ENCODE measurements around the gene PGAP3.
"Not testable (repeated sequence)": the region's sequence is repeated elsewhere in the genome, so short reads cannot be mapped to it uniquely, and the experiment has no call there.

The PGAP3 gene

DNA sequence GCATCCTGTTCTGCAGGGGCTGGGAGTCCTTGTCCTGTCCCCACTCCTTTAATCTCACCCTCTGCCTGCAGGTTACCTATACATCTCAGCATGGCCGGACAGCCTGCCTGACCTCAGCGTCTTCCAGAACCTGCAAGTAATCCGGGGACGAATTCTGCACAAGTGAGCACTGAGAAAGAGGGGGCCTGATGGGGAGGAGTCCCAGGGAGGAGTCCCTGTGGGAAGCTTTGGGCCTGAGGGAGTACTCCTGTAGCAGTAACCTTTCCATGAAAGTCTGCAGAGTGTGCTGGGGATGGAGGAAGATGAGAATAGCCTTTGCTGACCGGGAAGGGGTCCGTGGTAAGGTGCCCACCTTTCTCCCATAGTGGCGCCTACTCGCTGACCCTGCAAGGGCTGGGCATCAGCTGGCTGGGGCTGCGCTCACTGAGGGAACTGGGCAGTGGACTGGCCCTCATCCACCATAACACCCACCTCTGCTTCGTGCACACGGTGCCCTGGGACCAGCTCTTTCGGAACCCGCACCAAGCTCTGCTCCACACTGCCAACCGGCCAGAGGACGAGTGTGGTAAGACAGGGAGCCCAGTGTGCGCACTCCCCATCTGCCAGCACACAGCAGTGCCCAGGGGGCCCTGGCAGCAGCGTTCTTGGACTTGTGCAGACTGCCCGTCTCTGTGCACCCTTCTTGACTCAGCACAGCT is 27.7 kb upstream of the PGAP3 start:
- no peak for DNase-seq (ENCODE audit: low read depth in 3 of 3)

DNA sequence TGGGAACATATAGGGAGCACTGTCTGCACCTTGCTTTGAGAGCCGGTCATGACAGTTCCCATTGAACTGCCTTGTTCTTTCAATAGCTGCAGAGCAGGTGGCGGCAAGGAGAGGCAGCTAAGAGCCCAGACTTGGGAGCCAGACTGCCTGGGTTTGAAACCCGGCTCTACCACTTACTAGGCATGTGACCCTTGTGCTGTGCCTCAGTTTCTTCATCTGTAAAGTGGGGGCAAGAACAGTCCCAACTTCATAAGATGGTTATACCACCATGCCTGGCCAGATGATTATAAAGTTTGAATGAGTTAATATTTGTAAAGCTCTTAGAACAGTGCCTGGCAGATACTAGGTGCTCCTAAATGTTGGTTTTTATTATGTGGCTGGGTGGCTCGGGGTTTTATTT is 26.4 kb upstream of the PGAP3 start:
- no peak for DNase-seq (ENCODE audit: low read depth in 3 of 3)

DNA sequence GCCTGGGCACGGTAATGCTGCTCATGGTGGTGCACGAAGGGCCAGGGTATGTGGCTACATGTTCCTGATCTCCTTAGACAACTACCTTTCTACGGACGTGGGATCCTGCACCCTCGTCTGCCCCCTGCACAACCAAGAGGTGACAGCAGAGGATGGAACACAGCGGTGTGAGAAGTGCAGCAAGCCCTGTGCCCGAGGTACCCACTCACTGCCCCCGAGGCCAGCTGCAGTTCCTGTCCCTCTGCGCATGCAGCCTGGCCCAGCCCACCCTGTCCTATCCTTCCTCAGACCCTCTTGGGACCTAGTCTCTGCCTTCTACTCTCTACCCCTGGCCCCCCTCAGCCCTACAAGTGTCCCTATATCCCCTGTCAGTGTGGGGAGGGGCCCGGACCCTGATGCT is 24.0 kb upstream of the PGAP3 start:
- DNase-seq (ENCODE audit: low read depth in 3 of 3): no peak

DNA sequence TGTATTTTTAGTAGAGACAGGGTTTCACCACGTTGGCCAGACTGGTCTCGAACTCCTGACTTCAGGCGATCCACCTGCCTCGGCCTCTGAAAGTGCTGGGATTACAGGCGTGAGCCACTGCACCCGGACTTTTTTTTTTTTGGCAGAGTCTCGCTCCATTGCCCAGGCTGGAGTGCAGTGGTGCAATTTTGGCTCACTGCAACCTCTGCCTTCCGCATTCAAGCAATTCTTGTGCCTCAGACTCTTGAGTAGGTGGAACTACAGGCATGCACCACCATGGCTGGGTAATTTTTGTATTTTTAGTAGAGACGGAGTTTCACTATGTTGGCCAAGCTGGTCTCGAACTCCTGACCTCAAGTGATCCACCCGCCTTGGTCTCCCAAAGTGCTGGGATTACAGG is 23.2 kb upstream of the PGAP3 start:
- not testable (repeated sequence) for DNase-seq (ENCODE audit: low read depth in 3 of 3)

DNA sequence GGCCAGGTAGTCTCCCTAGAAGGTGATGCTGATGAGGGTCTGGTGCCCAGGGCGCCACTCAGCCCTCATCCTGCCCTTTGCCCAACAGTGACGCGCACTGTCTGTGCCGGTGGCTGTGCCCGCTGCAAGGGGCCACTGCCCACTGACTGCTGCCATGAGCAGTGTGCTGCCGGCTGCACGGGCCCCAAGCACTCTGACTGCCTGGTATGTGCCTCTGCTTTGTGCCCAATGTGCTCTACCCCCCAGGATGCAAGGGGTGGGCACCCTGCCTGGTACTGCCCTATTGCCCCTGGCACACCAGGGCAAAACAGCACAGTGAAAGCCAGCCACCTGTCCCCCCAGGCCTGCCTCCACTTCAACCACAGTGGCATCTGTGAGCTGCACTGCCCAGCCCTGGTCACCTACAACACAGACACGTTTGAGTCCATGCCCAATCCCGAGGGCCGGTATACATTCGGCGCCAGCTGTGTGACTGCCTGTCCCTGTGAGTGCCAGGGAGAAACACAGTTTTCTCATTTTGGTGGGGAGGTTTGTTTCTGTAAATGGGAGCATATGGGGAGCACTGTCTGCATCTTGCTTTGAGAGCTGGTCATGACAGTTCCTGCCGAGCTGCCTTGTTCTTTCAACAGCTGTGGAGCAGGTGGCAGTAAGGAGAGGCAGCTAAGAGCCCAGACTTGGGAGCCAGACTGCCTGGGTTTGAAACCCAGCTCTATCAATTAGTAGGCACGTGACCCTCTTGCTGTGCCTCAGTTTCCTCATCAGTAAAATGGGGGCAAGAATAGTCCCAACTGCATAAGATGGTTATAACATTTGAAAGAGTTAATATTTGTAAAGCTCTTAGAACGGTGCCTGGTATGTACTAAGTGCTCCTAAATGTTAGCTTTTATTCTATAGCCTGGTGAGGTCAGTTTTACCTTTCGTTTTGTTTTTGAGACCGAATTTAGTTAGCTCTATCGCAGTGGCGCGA is 22.4 kb upstream of the PGAP3 start:
- no peak for DNase-seq (ENCODE audit: low read depth in 3 of 3)

DNA sequence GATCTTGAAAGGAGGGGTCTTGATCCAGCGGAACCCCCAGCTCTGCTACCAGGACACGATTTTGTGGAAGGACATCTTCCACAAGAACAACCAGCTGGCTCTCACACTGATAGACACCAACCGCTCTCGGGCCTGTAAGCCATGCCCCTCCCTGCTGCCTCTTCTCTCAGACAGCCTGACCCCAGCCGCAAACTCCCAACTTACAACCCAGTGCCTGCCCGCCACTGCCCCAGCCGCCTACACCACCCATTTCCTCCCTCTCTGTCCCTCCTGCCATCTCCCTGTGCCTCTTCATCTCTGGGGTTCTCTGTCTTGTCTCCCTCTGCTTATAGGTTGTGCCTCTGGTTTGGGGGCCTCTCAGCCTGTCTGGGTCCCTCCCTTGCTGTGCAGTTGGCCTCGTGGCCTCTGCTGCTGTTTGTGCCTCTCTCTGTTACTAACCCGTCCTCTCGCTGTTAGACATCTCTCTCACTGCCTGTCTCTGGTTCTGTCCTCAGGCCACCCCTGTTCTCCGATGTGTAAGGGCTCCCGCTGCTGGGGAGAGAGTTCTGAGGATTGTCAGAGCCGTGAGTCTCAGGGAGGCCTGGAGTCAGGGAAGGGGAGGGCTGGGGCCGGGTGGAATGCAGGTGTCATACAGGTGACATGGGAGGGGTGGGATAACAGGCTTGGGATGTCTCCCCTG is 21.6 kb upstream of the PGAP3 start:
- DNase-seq (ENCODE audit: low read depth in 3 of 3): no peak

DNA sequence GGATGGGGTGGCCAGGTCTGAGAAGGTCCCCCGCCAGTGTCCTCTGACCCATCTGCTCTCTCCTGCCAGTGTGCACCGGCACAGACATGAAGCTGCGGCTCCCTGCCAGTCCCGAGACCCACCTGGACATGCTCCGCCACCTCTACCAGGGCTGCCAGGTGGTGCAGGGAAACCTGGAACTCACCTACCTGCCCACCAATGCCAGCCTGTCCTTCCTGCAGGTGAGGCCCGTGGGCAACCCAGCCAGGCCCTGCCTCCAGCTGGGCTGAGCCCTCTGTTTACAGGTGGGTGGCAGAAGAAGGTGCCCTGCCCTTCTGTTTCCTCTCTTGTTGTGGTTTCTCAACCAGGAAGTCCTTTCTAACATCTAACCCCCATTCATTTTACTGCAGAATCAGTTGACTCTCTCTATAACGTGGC is 19.1 kb upstream of the PGAP3 start:
- DNase-seq (ENCODE audit: low read depth in 3 of 3): no peak

DNA sequence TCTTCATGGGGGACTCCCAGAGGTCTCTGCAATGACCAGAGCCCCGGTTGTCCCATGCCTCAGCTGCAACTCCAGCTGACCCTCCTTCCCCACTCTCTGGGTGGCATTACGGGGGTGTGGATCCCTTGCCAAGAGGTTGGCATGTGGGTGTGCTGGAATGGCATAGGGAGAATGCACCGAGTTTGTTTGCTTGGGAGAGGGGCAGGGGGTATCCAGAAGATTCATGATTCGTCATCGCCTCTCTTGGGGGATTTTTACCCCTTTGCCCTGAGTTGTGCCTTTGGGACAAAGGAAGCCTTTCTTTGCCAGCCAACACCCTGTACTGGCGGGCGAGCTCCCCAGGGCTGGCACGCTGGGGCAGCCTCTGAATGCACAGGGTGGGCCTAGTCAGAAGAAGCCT is 18.5 kb upstream of the PGAP3 start:
- no peak for DNase-seq (ENCODE audit: low read depth in 3 of 3)

DNA sequence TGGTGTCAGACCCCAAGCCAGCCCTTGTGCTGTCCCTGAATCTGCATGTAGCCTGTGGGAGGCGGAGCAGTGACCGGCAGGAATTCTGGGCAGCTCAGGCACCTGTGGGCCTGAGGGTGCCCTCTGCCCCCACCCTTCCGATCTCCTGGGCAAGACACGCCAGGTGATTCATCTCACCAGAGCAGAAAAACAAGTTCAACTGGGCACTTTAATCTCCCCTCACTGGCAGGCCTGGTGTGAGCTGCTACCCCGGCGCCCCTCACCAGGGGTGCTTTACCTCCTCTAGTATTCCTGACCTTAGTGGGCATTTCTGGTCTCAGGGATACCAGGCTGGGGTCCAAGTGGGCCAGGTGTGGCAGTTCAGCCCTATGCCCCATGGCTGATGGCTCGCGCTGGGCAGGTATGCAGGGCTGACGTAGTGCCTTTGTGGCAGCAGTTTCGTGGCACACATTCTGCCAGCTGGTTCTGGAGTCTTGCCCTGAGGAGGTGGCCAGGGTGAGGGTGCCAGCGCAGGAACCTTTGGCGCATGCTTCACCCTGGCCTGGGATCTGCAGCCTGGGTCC is 18.0 kb upstream of the PGAP3 start:
- no peak for DNase-seq (ENCODE audit: low read depth in 3 of 3)

DNA sequence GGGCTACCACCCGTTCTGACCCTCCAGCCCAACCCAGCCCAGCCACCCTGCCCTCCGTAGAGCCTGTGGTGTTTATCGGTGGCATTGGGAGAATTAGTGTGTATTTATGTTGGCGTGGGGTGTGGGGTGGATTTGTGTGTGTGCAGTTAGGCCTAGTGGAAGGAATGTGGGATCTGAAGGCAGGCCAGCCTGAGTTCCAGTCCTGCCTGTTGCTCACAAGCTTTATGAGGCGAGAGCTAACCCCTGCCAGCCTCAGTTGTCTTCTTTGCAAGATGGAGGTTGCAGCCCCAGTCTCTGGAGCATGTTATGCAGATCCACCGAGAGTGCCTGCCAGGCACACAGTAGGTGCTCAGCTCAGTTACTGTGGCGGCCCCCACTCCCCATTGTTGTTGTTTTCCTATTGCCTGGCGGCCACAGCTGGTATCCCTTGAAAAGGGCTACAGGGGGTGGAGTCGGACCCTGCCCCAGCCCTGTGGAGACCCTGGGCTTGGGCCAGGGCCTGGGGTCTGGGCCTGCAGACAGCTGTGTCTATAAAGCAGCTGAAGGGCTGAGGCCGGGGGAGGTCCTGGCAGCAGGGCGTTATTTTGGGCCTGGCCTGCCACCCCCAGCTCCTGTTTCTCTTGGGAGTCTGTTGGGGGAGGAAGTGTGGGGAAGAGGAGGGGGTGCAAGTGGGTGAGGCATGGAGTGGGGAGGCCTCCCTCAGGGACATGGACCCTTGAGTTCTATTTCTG is 17.1 kb upstream of the PGAP3 start:
- no peak for DNase-seq (ENCODE audit: low read depth in 3 of 3)

DNA sequence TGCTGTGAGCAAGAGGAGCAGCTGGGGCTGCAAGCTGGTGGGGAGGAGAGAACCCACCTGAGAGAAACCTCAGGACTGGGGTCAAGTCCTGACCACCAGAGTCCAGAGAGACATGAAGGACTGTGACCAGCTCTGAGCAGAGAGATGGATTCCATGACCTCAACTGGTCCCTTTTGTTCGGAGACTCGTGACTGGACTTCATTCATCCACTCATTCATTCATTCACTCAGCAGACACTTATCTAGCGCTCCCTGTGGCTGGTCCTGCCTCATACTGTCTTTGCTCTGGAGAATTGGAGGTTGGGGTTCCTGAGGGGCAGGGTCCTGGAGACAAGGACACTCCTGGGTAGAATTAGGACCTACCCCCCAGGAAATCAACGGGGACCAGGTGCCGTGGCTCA is 16.1 kb upstream of the PGAP3 start:
- no peak for DNase-seq (ENCODE audit: low read depth in 3 of 3)

DNA sequence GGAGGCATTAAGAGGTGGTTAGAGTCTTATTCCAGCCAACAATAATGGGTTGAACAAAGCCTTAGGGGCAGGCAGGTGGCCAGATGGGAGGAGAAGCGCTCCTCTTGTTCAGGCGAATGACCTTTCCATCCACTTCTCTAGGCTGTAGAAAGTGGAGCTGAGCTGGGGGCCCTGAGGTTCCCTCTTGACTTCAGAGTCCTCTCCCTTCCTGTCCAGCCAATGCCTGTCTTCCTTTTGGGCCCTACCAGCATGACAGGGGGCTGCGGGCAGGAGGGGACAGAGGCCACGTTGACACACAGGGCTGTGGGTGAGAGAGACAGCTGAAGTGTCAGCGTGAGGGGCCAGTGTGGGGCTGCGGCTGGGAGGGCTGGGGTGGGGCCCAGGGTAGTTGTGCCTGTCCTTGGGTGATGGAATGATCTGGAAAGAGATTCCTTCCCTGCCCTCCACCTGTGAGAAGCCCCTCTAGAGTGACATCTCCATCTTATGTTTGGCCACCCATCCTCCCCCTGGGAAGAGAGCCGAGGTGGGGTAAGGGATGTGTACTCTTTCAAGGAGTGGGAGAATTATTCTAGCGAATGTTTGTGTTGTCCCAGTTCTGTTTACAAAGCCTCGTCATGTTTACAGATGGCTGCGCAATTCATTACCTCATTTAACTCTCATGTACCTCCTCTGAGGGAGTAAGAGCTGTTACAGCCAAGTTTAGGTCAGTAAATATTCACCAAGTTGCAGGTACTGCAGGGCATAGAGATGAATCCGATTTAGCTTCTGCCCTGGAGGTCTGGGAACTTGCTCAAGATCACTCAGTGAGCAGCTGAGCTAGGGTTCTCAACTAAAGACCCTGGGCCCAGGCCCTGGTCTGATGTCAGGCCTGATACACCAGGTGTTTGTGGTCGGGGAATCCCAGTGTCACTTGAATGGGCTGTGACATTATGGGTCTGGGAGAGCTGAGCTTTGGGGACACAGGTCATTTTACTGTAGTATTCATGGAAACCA is 15.3 kb upstream of the PGAP3 start:
- DNase-seq (ENCODE audit: low read depth in 3 of 3): no peak

DNA sequence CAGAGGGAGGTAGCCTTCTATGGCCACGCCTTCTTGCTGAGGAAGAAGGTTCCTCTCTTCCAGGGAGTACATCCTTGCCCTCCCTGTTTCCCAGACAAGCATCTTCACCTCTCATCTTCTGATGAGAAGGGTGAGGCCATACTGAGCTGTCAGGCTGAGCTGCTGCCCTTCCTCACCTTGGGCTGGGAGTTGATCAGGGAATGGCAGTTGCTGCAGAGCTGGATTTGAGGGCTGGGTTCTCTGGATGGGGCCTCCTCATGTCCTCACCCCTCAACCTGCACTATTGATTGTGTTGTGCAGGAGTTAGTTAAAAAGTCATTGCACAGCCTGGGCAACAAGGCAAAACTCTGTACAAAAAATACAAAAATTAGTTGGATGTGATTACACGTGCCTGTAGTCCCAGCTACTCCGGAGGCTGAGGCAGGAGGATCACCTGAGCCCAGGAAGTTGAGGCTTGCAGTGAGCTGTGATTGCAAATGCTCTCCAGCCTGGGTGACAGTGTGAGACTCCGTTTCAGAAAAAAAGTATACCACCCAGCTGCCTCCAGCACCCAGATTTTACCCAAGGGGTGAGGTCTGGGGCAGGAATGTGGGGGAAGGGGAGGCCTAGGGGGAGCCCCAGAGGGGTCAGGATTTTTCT is 14.0 kb upstream of the PGAP3 start:
- DNase-seq (ENCODE audit: low read depth in 3 of 3): no peak

DNA sequence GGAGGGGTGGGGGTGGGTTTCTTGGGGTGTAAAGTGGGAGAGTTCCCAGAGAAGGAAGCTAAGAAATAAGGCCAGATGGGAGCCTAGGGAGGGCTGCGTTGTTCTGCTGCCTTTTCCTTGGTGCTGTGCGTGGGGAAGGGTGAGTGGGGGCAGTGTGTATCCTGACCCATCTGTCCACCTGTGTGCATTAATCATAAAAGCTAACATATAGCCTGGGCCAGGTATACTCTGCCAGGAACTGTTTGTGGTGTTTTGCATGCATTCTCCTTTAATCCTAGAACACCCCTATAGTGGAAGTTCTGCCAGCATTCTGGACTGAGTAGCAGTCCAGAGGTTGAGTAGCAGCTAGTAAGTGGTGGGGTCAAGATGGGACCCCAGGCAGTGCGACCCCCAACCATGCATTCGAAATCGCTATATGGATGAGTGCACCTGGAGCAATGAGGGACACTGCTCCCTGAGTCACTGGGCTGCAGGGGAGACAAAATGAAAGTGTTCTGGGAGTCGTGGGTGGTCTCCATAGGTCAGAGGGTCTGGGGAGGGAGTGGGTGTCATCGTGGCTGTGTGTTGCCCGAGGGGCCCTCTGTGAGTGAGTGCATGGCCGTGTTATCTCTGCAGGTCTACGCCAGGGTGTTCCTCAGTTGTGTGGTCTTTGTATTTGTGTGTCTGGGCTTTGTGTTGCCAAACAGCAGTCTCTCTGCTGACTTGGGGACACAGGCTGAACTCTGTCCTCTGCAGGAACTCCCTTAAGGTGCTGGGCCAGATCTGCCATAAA is 13.3 kb upstream of the PGAP3 start:
- DNase-seq (ENCODE audit: low read depth in 3 of 3): no peak

DNA sequence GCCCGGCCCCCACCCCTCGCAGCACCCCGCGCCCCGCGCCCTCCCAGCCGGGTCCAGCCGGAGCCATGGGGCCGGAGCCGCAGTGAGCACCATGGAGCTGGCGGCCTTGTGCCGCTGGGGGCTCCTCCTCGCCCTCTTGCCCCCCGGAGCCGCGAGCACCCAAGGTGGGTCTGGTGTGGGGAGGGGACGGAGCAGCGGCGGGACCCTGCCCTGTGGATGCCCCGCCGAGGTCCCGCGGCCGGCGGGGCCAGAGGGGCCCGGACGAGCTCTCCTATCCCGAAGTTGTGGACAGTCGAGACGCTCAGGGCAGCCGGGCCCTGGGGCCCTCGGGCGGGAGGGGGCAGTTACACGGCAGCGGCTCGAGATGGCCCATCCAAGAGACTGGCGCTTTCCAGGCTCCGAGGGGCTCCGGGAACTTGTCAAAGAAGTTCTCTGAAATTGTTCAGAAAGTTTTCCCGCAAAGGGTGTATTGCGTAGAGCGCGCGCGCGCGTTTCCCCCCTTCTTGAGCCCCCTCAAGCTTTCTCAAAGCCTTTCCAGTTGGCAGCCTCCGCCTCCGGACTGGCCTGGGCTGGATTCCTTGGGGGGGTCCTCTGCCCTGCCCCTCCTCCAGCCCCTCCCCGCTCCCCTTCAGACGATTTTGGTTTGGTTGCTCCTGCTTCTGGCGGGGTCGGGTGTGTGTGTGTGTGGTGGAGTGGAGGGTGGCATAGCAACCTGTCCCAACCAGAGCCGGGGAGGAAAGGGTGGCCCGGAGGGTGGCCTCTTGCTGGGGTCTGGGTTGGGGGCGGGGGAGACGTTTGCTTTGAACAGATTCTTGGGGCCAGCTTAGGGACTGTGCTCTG is 12.5 kb upstream of the PGAP3 start:
- DNase-seq (ENCODE audit: low read depth in 3 of 3): no peak

DNA sequence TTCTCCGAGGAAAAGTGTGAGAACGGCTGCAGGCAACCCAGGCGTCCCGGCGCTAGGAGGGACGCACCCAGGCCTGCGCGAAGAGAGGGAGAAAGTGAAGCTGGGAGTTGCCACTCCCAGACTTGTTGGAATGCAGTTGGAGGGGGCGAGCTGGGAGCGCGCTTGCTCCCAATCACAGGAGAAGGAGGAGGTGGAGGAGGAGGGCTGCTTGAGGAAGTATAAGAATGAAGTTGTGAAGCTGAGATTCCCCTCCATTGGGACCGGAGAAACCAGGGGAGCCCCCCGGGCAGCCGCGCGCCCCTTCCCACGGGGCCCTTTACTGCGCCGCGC is 11.9 kb upstream of the PGAP3 start, which contains the start of gene ERBB2:
Gene ERBB2 (plus strand): TSS at position 247 of the 330 bp plus-strand sequence. CDS start 175 bp downstream, outside the sequence.
- no peak for DNase-seq (ENCODE audit: low read depth in 3 of 3)

DNA sequence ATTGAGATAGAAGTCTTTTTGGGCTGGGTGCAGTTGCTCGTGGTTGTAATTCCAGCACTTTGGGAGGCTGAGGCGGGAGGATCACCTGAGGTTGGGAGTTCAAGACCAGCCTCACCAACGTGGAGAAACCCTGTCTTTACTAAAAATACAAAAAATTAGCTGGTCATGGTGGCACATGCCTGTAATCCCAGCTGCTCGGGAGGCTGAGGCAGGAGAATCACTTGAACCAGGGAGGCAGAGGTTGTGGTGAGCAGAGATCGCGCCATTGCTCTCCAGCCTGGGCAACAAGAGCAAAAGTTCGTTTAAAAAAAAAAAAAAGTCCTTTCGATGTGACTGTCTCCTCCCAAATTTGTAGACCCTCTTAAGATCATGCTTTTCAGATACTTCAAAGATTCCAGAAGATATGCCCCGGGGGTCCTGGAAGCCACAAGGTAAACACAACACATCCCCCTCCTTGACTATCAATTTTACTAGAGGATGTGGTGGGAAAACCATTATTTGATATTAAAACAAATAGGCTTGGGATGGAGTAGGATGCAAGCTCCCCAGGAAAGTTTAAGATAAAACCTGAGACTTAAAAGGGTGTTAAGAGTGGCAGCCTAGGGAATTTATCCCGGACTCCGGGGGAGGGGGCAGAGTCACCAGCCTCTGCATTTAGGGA is 11.4 kb upstream of the PGAP3 start:
- not testable (repeated sequence) for DNase-seq (ENCODE audit: low read depth in 3 of 3)

DNA sequence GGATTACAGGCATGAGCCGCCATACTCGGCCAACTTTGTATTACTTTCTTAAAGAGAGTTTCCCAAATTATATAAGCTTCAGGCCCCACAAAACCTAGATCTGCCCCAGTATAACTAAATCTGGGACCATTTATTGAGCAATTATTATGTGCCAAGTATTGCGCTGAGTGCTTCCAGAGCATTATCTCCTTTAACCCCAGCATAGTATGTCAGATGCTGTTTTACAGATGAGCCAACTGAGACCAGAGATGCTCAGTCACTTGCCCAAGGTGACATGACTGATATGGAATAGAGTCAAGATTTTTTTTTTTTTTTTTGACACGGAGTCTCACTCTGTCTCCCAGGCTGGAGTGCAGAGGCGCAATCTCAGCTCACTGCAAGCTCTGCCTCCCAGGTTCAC is 10.1 kb upstream of the PGAP3 start:
- no peak for DNase-seq (ENCODE audit: low read depth in 3 of 3)
